ENCODE measurements around the gene STRC. TPM values are rescaled to one million over a fixed set of nuclear protein-coding genes. Genes with fewer than 3 reads are reported as not detected.
"Not testable (repeated sequence)": the region's sequence is repeated elsewhere in the genome, so short reads cannot be mapped to it uniquely, and the experiment has no call there.

STRC gene
- not detected in 2 replicates for total RNA-seq (2014; rRNA removed; shearing (Covaris generic))

DNA sequence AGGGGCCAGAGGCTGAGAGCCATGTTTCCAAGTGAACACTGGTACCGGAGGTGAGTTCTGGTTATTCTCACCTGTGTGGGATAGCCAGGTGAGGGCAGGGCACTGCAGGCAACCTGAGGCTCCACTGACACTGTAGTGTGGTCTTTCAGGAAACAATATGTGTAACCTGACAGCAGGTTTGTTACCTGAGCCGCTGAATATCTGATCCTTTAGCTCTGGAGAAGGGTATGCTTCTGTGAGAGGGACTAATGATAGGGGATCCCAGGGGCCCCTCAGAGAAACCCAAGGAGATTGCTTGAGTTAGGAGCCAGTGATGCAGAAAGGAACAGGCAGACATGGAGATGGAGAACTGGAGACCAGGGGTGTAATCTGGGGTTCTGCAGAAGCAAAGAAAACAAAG, at the start of gene STRC:
Gene STRC (minus strand): TSS at position 101 of the 400 bp plus-strand sequence. CDS start 78 bp downstream, at position 23.
- not testable (repeated sequence) for DNase-seq (ENCODE audit: low read depth)

DNA sequence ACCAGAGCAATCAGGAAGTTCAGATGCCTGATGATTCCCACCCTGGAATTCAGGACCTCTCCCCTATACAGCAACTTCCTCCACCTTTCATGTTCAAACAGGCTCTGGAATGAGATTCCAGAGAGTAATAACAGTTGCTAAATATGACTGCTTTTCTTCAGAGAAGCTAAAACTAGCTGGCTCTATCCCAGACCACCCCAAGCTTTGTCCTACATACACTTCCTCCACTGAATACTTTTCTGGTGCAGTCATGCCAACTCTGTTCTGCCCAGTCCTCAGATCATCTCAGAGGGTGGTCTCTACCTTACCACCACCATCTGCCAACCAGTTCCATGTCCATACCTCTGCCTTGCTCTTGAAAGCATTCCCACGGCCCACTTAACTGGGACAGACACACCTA, 47.6 kb upstream of the STRC start:
- not testable (repeated sequence) for DNase-seq (ENCODE audit: low read depth)

DNA sequence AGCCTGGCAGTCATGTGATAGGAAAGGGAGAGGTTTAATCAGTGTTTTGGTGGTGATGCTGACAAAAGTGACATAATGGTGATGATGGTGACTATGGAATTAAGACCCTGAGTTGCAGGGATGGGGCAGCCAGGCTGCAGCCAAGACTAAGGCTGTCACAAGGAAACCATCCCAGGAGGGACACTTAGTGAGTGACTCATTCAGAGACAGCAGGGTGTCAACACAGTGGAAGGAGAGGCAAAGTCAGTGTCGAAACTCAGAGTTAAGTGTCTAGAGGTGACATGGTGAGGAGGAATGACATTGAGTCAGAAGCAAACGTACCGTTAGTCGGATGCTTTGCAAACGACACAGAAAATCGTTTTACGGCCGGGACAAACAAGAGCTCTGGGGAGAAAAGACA, 44.7 kb upstream of the STRC start:
- DNase-seq (ENCODE audit: low read depth), result not testable (repeated sequence)

DNA sequence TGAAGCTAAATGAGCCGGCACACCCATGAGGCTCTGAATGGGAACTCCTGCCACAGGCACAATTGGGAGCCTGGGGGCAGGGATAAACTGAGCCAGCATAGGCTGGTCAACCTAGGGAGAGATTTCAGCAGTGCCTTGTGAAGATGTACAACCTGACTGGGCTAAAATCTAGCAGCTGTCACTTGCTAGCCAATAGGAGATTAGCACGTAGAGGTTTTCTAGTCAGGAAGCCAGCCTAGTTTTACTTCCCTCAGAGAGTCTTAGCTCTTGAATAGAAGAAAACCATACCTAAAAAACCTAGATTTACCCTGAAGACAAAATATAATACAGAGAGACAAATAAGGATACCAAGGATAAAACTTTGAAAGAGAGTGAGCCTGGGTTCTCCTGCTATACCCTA, 43.7 kb upstream of the STRC start:
- DNase-seq (ENCODE audit: low read depth), result not testable (repeated sequence)

DNA sequence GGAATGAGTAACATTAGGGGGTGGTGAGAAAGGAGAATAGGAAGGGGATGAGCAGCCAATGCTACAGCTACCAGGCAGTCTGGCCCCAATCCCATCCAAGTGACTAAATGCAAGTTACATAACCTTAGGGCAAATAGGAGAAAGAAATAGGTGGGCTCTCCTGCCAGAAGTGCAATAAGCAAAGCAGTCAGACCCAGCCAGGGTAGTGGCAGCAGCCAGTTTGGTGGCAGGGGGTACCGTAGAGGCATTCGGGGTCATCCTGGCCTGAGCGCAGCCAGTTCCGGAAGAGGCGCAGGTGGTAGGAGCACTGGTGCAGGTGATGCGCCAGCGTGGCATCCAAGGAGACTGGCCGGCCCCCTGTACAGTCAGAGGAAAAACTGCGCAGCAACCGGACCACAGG, 41.1 kb upstream of the STRC start:
- not testable (repeated sequence) for DNase-seq (ENCODE audit: low read depth)

DNA sequence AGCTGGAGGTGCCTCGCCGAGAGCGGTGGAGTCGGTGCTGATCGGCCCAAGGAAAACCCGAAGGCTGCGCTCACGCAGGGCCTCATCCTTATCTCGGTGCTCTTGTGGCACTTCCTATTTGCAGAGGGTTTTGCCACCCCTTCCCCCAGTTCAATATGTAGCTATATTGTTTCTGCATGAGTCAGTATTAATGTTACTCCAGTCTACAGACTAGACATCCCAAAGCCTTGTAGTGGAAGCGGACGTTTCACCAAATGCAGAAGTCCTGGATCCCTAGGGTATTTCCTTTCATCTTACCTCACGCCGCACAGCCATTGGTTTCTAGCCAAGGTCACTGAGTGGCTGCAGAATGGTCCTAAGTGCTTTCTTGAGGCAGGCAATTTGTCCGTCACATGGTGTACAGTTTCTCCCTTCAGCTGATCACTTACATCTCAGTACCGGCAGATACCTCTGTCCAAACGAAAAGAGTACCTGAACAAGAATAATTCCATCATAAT, 30.9 kb upstream of the STRC start:
- DNase-seq (ENCODE audit: low read depth), result not testable (repeated sequence)

DNA sequence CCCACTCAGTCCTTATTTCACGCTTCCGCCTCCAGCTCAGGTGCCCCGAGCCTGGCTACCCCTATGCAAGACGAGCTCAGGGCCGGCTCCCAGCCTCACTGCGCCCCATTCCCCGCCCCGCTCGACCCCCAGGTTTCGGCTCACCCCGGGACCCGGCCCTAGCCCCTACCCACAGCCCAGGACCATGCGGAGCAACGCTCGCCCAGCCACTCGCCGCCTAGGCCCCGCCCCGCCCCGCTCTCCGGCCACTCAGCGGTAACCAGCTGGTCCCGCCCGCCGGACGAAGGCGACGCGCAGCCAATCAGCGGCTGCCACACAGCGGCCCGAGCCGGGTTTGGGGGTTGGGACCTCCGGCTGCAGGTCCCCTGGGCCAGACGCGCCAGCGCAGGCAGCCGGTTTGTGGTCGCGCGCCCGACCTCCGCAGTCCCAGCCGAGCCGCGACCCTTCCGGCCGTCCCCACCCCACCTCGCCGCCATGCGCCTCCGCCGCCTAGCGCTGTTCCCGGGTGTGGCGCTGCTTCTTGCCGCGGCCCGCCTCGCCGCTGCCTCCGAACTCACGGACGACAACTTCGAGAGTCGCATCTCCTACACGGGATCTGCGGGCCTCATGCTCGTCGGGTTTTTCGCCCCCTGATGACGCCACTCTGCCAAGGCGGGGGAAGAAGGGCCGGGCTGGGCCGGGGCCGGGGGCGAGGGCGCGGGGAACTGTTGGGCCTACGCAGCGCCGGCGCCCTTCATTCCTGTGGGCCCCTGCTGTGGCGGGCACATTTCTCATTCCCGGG, 30.2 kb upstream of the STRC start, which contains the start of gene CATSPER2:
Gene CATSPER2 (minus strand): TSS at position 196 of the 781 bp plus-strand sequence. CDS start 783 bp downstream, outside the sequence.
- no peak for DNase-seq (ENCODE audit: low read depth)

DNA sequence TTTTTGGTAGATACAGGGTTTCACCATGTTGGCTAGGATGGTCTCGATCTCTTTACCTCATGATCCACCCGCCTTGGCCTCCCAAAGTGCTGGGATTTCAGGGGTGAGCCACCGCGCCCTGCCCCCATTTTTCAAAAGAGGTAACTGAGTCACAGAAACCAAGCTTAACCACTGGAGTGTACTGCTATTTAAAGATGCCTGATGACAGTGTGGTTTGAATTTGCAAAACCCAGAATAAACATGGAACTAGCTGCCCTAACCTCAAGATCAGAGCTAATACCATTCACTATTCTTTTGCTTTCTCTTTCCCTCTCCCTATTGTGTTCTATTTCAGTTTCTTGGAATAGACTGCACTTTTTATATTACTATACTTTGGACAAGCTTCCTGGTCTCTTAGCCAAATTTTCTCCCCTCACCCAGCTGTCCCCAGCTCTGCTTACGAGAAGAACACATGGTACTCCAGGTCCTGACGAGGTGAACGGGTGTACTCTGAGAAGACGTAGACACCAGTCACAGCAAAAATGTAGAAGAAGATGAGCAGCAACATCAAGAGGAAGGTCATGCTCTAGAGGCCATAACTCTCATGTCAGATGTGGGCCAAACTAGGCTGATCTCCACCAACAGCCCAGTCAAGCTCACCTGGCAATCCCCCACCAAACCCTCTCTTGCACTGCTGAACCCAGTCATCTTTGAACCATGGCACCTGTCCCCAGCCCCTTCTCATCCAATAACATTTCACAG, 20.0 kb upstream of the STRC start:
- not testable (repeated sequence) for DNase-seq (ENCODE audit: low read depth)

DNA sequence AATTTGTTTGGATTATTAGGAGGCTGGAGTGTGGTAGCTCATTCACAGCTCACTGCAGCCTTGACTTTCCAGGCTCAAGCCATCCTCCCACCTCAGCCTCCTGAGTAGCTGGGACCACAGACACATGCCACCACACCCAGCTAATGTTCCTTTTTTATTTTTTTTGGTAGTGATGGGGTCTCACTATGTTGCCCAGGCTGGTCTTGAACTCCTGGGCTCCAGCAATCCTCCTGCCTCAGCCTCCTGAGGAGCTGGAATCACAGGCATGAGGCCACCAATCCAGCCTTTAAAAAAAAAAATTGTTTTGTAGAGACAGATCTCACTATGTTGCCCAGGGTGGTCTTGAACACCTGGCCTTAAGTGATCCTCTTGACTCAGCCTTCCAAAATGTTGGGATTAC, 8.3 kb upstream of the STRC start:
- not testable (repeated sequence) for DNase-seq (ENCODE audit: low read depth)

DNA sequence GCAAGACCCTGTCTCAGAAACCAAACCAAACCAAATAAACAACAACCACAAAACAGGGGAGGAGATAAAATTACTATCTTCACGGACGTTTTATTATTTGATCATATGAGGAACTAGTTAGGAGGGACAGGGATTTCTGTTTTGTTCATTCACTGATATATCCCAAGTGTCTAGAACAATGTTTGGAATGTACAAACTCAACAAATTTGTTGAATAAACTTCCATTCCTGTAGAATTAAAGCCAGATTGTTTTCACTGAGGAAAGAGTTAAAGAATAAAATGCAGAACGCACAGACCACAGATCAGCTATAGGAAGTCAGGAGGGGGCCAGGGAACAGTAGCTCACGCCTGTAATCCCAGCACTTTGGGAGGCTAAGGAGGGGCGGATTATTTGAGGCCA, 6.5 kb upstream of the STRC start:
- no peak for DNase-seq (ENCODE audit: low read depth)

DNA sequence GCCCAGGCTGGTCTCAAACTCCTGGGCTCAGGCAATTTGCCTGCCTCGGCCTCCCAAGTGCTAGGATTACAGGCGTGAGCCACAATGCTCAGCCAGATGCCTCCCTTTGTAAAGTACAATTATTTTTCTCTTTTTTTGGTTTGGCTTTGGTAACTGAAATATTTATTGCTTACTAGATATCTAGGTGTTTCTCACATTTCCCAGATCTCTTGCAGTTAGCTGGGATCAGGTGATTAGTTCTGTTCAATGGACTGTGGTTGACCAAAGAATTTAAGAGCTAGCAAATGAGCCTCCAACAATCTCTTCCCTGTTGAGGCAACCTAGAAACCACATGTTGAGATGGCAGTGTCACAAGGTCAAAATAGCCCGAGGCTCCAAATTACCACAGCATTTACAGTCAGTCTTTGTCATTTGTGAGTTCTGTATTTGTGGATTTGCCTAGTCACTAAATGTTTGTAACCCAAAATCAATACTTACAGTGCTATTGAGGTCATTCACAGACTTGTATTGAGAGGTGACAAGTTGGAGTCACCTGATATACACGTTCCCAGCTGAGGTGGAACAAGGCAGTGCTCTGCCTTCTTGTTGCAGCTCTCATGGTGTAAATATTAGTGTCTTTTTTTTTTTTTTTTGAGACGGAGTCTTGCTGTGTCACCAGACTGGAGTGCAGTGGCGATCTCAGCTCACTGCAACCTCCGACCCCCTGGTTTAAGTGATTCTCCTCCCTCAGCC, 3.6 kb upstream of the STRC start:
- peak; percentile 71 for DNase-seq (ENCODE audit: low read depth)

DNA sequence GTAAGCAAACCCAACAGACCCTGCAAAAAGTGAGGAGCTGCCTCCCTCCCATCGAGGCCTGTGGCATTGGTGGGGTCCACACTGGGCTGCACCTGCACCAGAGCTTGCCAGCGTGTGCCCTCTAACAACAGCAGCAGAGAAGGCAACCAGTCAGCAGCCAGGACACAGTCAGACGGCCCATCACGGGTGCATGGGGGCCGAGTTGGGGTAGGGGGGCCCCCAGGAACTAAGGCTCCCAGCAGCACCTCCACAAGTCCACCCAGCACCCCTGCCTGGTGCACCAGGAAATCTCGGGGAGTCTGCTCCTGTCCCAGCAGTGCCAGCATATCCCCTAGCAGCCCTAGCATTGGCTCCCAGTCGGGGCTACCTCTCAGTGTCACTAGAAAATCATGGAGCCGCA, 850 bp downstream of the STRC start:
- DNase-seq (ENCODE audit: low read depth), result not testable (repeated sequence)

DNA sequence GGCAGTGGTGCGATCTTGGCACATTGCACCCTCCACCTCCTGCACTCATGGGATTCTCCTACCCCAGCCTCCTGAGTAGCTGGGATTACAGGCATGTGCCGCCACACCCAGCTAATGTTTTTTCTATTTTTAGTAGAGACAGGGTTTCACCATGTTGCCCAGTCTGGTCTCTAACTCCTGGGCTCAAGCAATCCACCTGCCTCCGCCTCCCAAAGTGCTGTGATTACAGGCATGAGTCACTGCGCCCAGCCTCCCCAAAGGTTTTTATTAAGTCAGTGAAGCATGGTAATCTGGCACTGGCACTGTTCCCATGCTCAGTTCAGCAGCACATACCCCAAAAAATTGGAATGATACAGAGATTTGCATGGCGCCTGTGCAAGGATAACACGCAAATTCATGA, 16.4 kb downstream of the STRC start:
- peak; percentile 79 for DNase-seq (ENCODE audit: low read depth)

DNA sequence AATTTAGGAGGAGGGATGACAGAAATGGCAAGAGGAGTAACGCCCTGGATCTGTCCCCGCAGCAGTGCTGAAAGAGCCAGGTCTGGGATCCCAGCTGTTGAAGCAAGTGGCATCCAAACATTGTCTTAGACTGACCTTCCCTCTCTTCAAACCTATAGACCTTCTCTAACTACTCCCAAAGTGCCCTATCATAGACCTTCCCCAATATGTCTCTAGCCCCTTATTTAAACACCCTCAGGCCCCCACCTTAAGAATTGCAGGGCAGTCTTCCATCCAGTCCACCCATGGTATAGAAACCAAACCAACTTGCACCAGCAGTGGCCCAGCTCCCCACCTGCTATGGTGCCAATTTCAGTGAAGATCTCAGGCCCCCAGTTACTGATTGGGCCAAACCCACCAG, 18.4 kb downstream of the STRC start:
- not testable (repeated sequence) for DNase-seq (ENCODE audit: low read depth)

DNA sequence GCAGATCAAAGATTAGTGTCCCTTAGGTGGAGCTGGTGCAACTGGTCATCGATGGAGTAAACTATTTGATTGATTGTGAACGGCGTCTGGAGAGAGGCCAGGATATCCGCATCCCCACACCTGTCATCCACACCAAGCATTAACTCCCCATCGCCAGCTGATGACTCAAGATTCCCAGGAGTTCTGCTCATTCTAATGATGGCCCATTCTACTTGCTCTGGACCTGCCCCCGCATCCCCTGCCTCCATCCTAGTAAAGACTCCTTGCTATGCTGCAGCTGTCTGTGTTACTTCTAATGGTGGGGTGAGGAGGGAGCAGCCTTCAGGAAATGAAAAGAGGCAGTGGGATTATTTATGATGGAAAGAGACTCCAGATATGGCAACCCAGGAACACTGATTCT, 19.5 kb downstream of the STRC start:
- not testable (repeated sequence) for DNase-seq (ENCODE audit: low read depth)

DNA sequence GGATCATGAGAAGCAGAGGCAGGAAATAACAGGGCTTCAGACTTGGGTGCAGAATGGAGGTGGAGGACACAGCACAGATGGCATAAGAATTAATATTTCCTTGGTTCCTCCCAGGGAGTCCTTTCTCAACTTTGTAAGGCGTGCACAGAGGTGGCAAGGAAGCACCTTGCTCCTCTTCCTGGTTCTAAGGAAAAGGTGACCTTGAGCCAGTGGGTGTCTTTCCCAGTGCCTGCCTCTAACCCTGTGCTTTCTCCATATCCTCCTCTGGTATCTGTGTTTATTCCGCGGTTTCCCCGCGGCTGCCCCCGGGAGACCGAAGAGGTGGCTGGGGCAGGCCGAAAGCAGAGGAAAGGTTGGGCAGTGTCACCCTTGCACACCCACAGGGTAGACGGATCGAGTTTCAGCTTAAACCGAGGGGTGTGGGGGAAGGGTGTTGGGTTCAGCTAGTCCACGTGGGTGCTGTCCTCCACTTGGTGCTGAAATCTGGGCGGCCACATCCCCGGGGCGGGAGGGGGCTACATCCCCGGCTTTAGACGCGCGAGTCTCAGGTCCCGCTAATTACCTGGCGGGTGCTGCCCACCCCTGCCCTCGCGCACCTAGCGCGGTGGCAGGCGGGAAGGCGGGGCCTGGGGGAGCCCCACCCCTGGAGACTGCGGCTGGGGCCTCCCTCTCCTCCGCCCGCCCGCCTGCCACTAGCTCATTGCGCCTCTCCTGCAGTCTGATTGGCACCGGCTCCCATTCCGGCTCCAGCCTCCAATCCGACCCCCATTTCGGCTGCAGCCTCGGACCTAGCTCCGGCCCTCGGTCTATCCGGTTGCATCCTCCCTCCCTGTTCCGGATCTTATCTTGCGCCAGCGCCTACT, 25.0 kb downstream of the STRC start, which contains the start of gene CKMT1B:
Gene CKMT1B (plus strand): TSS at position 700 of the 863 bp plus-strand sequence. CDS start 192 bp downstream, outside the sequence.
- DNase-seq (ENCODE audit: low read depth), result not testable (repeated sequence)

DNA sequence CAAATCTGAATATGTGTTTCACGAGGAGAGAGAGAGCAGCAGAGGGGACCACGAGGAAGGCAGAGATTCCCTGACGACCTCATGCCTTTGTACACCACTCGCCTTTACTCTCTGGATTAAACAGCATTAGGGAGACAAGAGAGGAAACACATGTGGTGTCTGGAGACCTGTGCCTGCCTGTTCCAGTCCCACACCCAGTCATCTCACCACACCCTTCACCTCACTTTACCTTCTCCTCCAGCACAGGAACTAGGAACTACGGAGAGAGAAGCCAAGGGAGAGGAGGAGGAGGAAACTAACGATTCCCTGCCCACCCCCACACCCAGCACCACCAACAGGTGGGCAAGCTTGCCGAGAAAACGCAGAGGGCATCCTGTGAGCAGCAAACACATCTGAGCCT, 25.8 kb downstream of the STRC start:
- not testable (repeated sequence) for DNase-seq (ENCODE audit: low read depth)

DNA sequence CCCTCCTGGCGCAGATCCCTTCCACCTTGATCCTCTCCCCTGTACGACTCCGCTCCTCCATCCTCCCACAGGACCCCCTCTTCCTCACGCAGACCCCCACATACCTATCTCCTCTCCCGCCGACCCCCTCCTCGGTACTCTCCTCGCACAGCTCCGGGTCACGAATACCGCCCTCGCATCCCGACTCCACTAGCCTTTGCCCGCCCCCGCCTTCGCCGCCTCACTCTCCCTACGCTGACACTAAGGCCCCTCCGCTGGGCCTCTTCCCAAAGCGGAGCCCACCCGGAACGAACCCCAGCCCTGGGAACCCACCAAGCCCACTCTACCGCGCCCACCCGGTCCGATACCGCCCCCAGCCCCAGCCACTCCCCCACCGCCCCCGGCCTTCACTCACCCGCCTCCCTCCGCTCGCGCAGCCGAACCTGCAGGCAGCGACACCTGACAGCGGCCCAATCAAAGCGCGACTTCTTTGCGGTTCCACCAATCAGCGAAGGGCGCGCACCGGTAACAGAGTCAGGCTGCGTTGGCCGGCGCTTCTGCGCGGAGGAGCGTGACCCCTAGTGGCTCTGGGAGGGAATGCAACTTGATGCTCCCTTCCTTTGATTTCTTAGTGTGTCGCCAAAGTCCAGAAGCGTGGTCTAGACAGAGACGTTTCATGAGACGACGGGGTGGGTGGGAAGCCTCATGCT, 28.7 kb downstream of the STRC start, which contains the start of gene PPIP5K1:
Gene PPIP5K1 (minus strand): TSS at position 431 of the 689 bp plus-strand sequence. CDS start 5,704 bp downstream, outside the sequence.
- not testable (repeated sequence) for DNase-seq (ENCODE audit: low read depth)

DNA sequence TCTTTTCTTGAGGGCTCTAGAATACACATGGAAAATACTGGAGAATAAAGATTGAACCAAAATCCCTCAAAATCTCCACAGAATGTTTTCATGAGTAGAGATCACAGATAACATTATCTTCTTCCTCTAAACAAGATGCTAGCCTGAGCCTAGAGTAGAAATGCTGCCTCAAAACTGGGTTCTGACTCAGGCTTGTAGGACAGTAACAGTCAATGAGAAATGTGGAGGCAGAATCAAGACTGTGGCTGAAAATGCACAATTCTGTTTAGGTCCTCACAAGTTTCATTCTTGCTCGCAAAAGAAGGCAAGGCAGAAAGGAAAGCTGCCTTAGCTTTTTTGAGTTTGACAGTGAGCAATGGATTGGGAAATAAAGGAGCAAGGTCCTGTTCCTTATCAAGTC, 44.0 kb downstream of the STRC start:
- not testable (repeated sequence) for DNase-seq (ENCODE audit: low read depth)

DNA sequence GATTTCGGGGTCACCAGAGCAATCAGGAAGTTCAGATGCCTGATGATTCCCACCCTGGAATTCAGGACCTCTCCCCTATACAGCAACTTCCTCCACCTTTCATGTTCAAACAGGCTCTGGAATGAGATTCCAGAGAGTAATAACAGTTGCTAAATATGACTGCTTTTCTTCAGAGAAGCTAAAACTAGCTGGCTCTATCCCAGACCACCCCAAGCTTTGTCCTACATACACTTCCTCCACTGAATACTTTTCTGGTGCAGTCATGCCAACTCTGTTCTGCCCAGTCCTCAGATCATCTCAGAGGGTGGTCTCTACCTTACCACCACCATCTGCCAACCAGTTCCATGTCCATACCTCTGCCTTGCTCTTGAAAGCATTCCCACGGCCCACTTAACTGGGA, 52.0 kb downstream of the STRC start:
- DNase-seq (ENCODE audit: low read depth), result not testable (repeated sequence)
